ENCODE data around the gene ZNF117.
A peak's percentile ranks its signal among the peaks of the same experiment; 100 is the strongest.
"Not testable (repeated sequence)": the region's sequence is repeated elsewhere in the genome, so short reads cannot be mapped to it uniquely, and the experiment has no call there.

Gene ZNF117

GRCh38 chr7:64996305-64996704, 5.5 kb upstream of the ZNF117 start:
- DNase-seq, result no peak

DNA sequence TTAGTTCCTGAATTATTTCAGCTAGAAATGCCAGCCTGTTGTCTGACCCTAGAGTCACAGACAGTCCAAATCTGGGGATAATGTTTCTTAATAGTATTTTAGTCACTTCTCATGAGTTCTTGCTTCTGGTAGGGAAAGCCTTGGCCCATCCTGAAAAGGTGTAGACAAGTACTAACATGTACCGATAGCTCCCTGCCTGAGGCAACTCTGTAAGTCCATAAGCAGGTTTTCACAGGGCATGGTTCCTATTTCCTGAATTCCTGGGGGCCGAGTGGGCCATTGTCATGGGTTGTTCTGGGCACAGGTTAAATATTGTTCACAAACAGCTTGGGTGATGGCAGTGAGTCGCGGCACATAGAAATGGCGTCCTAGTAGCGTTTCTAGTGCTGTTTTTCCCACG, 3.1 kb upstream of the ZNF117 start:
- no peak for DNase-seq

DNA sequence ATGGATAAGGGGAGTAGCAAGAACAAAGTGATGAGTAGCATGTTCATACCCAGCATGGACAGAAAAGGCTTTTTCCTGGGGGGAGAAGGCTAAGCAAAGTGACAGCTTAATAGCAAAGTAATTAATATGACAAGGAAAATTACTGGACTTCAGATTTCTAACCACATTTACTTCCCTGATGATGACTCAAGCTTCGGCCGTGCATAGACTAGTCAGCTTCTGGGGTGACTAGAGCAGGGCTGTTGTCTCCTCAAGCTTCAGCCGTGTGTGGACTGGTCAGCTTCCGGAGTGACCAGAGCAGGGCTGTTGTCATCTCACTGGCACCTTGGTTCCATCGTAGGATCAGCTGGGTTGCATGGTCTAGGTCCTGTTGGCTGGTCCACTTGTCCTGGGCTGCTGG, 2.1 kb upstream of the ZNF117 start:
- no peak for DNase-seq

DNA sequence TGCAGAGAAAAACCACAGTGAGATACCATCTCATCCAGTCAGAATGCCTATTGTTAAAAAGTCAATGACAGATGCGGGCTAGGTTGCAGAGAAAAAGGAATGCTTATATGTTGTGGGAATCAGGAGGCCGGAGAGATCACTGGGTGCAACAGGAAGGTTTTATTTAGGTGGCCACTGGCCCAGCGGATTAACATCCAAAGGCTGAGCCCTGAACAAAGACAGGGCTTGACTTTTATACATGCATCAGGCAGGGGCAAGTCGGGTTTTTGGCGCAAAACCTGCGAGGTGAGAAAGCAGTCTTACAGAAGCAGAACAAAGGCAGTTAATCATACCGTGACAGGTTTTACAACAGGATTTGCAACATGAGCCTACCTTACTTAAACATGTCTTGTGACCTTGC, 620 bp downstream of the ZNF117 start:
- DNase-seq, result no peak

DNA sequence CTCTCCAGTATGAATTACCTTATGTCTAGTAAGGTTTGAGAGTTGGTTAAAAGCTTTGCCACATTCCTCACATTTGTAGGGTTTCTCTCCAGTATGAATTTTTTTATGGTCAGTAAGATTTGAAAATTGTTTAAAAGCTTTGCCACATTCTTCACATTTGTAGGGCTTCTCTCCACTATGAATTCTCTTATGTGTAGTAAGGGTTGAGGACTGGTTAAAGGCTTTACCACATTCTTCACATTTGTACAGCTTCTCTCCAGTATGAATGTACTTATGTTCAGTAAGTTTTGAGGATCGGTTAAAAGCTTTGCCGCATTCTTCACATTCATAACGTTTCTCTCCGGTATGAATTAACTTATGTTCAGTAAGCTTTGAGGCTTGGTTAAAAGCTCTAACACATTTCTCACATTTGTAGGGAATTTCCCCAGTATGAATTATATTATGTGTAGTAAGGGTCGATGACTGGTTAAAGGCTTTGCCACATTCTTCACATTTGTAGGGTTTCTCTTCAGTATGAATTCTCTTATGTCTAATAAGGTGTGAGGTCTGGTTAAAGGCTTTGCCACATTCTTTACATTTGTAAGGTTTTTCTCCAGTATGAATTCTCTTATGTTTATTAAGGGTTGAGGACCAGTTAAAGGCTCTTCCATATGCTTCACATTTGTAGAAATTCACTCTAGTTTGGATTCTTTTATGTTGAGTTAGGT, 12.2 kb downstream of the ZNF117 start:
- DNase-seq, result no peak

DNA sequence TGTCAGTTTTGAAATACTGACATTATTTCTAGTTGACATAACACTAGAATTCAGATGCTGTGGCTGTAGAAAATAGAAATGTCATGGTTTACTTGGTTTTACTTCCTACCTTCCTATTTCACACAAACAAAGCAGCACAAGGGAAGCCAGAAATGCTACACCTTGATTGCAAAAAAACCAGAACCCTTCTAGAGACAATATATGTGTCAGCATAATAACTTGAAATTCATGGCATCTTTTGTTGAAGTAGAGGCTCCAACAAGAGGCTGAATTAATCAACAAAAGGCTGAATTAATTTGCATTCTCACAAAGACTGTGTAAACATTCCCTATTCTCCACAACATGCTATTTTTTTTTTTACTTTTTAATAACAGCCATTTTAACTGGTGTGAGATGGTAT, 25.2 kb downstream of the ZNF117 start:
- no peak for DNase-seq

GRCh38 chr7:64959072-64959747, 31.6 kb downstream of the ZNF117 start:
- DNase-seq, result no peak

DNA sequence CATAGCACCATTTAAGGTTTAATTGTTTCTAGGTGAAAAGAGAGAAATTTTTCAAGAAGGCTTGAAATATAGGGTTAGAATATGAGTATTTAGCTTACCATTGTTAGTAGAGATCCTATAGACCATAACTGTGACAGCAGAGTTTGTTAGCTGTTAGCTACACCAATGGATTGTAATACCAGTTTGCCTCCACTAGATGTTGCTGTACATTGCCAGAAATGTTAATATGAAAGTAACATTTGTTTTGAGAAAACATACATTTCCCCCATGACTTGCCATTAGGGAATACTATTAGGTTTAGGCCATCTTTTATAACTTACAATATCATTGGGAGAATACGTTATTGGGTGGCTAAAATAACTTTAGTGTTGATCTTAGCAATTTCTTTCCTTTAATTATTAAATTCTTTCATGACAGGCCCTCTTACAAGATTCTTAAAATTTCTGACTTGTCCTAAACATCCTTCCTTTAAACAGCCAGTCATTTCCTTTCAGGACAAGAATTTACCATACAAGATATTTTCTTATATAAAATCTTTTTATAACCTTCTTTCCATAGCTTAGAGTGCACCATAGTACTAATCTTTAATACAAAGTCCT, 39.5 kb downstream of the ZNF117 start:
- peak in 1 of 2 donors; percentile 62 for DNase-seq

GRCh38 chr7:64950673-64951072, 40.2 kb downstream of the ZNF117 start:
- not testable (repeated sequence) for DNase-seq

GRCh38 chr7:64948774-64949173, 42.1 kb downstream of the ZNF117 start:
- not testable (repeated sequence) for DNase-seq

DNA sequence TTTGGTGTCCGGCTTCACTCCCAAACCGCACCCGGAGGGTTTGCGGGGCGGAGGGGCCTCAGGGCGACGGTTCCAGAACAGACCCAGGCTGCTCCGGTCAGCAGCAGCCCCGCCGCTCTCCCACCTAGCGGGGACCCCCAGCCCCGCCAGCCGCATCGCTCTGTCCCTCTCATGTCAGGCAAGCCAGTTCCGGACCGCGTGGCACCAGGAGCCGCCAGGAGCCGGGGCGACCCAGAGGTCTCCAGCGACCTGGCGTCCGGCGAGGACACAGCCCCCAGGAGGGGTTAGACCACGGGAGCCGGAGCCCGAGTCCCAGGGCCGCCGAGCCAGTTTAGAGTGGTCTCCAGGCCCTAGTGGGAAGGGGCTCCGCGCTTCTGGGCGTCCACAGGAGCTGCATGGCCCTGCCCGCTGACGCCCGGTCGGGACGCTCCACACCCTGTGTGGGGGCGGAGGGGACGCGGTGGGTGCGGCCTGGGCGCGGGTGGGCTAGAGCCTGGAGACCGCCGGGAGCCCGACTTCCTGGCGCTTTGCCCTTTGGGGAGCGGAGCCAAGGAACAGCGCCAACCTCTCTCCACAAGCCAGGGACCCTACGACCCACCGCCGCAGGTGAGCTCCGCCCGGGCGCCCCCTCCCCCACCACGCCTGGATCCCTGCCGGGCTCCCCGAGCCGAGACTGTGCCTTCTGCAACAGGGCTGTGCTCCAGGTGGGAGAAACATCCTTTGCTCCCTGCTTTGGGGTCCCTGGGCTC, 43.4 kb downstream of the ZNF117 start:
- DNase-seq, result no peak

DNA sequence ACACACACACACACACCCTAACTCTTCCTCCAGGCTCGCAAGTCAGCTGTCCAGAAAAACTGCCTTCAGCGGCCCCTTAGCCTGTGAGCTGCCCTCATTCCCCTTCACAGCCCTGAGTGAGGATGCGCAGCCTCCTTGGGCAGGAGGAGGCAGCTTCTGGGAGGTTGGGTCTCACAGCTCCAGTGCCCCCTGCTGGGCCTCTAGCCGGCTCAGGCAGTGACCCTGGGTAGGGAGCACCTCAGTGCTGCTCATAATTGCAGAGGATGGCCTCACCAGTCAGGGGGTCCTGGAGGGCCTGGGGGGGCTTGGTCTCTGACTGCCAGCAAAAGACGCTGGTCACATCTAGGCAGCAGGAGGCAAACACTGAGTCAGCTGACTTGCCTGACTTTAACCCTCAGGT, 44.1 kb downstream of the ZNF117 start:
- peak in 1 of 2 donors; percentile 2 for DNase-seq

DNA sequence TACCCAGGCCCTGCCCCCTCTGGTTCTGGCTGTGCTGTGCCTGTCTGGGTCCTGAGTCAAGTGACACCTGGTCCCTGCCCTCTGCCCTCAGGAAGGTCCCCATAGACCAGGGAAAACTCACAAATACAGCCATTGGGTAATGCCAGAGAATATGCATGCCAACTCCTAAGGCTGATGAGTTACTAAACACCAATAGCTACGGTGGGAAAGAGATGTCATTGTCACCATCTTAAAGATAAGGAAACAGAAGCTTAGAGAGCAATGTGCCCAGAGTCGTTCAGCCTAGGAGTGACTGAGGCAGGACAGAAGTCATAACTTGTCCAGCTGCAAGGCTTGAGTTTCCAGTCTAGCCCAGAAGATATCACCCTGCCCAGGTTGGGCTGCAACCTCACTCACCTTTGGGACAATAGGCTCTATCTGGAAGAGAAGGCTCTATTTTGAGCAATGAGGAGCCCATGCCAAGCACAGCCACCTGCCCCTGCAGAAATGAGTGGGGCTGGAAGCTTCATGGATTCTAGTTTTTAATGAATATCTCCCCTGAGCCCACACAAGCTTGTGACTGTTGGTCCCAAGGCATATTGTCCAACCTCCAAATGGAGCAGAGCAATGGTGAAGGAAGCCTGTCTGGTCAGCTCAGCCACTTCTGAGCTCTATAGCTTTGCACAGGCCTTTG, 45.2 kb downstream of the ZNF117 start:
- no peak for DNase-seq

- not testable (repeated sequence) for DNase-seq
Measured at GRCh38 chr7:64944667-64945502, 46.0 kb downstream of the ZNF117 start.

GRCh38 chr7:64940021-64940420, 50.8 kb downstream of the ZNF117 start:
- DNase-seq, result not testable (repeated sequence)

GRCh38 chr7:64938540-64938939, 52.3 kb downstream of the ZNF117 start:
- no peak for DNase-seq

GRCh38 chr7:64934478-64934877, 56.4 kb downstream of the ZNF117 start:
- no peak for DNase-seq

DNA sequence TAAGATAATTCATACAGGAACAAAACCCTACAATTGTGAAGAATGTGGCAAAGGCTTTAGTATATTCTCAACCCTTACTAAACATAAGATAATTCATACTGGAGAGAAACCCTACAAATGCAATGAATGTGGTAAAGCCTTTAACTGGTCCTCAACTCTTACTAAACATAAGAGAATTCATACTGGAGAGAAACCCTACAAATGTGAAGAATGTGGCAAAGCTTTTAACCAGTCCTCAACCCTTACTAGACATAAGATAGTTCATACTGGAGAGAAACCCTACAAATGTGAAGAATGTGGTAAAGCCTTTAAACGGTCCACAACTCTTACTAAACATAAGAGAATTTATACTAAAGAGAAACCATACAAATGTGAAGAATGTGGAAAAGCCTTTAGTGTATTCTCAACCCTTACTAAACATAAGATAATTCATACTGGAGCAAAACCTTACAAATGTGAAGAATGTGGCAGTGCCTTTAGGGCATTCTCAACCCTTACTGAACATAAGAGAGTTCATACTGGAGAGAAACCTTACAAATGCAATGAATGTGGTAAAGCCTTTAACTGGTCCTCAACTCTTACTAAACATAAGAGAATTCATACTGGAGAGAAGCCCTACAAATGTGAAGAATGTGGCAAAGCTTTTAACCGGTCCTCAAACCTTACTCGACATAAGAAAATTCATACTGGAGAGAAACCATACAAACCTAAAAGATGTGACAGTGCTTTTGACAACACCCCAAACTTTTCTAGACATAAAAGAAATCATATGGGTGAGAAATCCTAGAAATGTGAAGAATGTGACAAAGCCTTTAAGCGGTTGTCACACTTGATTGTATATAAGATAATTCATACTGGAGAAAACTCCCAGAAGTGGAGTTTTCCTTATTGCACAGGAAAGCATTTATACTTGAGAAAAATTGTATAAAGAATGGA, 62.3 kb downstream of the ZNF117 start:
- not testable (repeated sequence) for DNase-seq
